Stimulated activated CD4-positive, alpha-beta T cell treated with anti-CD3 and anti-CD28 coated beads, Interleukin-12 subunit alpha, Interleukin-12 subunit beta, amount 100 ng/mL, for 24 hours (primary cell): Measurements from ENCODE around the gene ZNF275.
"Not testable (repeated sequence)": the region's sequence is repeated elsewhere in the genome, so short reads cannot be mapped to it uniquely, and the experiment has no call there.

ENCODE experiments used
- DNase-seq, 2 experiments: peaks; one replicate each; pipeline ENCODE4 v3.0.0-alpha.2; 2020; ENCODE audit warnings: low read depth in 2 of 2

Gene ZNF275

GRCh38 chrX:153319295-153320046 lies 14.5 kb upstream of the ZNF275 start:
- no peak for DNase-seq

GRCh38 chrX:153320047-153320443 lies 13.9 kb upstream of the ZNF275 start:
- DNase-seq: not testable (repeated sequence)

DNA sequence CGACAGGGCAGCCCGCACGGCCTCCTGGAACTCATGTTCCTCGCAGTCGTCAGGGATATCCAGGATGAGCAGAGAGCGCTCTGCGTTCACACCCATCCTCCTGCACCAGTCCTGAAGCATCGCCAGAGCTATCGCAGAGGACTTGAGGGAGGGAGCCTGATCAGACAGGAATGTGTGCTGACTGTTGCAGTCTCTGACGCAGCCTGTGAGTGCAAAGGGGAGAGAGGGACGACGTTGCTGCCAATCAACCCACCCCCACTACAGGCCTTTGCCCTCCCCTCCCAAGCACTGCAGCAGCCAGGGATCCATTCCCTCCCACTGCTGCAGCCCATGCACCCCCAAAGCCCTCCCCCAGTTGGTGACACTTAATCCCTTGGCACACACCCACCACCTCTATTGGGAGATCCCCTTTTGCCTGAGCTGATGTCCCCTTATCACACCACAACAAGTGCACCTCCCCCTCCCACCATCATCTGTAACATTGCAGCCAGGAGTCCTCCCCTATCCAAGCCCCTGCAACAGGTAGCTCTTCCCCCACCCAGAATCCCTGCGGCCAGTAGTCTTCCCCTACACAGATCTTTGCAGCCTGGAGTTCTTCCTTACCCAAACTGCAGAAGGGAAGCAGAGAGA lies 13.3 kb upstream of the ZNF275 start:
- DNase-seq: no peak

GRCh38 chrX:153321381-153322124 lies 12.4 kb upstream of the ZNF275 start, which contains the start of gene PNMA6F:
Gene PNMA6F, minus strand, starts transcription at chrX:153321767. Its CDS starts 1,093 bp downstream, at chrX:153320674.
- no peak for DNase-seq

DNA sequence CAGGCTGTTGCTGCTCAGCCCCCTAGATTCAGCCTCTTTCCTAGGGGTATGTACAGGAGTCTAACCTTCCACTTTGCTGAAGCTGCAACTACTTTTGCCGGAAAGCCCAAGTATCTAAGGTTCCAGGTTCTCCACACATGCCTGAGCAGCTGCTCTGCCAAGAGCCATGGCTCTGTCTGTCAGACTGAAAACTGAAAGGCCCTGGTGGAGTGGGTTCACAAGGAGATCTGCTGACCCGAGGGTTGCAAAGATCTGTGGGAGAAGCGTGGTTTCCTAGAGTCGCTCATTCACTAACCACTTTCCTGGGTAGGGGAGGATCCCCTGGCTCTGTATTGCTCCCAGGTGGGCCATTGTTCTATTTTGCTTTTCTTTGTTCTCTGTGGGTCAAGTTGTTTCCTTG lies 6.4 kb upstream of the ZNF275 start:
- DNase-seq: no peak

GRCh38 chrX:153333266-153333665 lies 687 bp upstream of the ZNF275 start:
- DNase-seq: no peak

GRCh38 chrX:153334654-153335295 lies 822 bp downstream of the ZNF275 start:
- no peak for DNase-seq

GRCh38 chrX:153336121-153336894 lies 2.4 kb downstream of the ZNF275 start:
- no peak for DNase-seq

- DNase-seq: no peak
Measured at GRCh38 chrX:153336988-153337387, 3.0 kb downstream of the ZNF275 start.

GRCh38 chrX:153338836-153339235 lies 4.9 kb downstream of the ZNF275 start:
- DNase-seq: no peak

DNA sequence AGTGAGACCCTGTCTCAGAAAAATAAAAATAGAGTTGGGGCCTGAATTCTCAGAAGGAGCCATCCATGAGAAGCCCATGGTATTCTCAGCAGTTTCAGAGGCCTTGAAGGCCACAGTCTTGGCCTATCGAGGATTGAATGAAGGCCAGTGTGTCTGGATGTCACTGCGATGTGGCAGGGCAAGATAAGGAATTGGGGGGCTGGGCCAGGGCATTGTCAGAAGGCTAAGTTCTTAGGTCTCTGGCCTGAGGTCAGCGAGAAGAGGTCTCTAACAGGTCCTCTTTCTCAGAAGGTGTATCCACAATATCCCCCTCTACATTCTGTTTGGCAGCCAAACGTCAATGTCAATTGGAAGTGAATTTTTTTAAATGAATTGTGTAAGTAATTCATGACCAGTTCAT lies 5.7 kb downstream of the ZNF275 start:
- no peak for DNase-seq

DNA sequence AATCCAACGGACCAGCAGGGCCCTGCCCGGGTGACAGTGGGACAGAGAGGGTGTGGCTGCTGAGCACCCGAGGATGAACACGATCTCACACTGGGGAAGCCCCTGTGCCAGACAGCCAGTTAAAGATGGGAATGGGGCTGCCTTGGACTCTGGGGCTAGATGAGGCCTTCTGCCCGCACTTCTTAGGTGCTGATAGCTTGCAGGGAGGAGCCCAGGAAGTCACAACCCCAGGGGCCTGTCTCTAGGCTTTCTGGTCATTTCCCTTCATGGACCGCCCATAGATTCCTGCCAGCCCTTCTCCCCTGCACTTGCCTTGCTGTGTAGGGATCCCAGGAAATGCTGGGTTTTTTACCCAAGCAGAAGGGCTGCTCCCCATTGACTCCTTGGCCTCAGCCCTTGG lies 6.2 kb downstream of the ZNF275 start:
- no peak for DNase-seq

- no peak for DNase-seq
Measured at GRCh38 chrX:153342762-153343558, 9.0 kb downstream of the ZNF275 start.

- no peak for DNase-seq
Measured at GRCh38 chrX:153343674-153344073, 9.7 kb downstream of the ZNF275 start.

DNA sequence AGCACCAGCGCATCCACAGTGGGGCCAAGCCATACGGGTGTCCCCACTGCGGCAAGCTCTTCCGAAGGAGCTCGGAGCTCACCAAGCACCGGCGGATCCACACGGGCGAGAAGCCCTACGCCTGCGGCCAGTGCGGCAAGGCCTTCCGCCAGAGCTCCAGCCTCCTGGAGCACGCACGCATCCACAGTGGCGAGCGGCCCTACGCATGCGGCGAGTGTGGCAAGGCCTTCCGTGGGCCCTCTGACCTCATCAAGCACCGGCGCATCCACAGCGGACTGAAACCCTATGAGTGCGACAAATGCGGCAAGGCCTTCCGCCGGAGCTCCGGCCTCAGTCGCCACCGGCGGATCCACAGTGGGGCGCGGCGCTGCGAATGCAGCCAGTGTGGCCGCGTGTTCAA lies 13.6 kb downstream of the ZNF275 start:
- no peak for DNase-seq

GRCh38 chrX:153348421-153348820 lies 14.5 kb downstream of the ZNF275 start:
- DNase-seq: no peak

- DNase-seq: no peak
Measured at GRCh38 chrX:153349952-153350351, 16.0 kb downstream of the ZNF275 start.

GRCh38 chrX:153351981-153352380 lies 18.0 kb downstream of the ZNF275 start:
- DNase-seq: no peak

DNA sequence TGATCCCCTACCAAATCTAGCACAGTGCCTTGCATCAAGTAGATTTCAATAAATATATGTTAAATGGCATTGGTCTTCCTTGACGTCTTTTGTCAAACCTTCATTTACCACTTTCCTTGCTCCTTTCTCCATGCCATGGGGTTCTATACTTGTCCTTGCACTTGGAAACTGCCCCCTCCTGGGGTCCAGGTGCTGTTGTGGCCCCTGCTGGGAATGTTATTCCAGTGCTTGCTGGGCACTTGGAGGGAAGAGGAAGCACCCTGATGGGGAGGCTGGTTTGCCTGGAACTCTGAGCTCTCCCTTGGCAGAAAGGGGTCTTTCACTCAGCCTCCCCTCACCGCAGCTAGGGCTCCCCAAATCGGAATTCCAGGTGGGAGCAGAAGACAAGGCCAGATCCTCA lies 18.9 kb downstream of the ZNF275 start:
- no peak for DNase-seq

DNA sequence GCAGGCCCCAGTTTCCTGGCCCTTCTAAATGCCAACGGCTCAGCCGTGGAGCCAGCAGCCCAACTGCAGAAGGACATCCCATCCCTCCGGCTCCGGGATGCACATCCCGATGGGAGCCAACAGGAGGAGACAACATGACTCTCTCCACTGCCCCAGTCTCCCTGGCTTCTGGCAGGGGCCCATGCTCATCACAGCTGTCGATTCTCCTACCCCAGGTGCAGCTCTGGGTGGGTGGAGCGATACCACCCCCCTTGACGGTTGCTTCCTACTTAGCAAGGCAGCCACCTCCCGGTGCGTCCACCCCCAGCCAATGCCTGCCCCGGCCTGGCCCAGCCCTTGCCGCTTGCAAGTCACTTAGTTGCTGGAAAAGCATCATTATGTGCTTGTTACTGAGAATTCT lies 19.5 kb downstream of the ZNF275 start:
- DNase-seq: no peak

DNA sequence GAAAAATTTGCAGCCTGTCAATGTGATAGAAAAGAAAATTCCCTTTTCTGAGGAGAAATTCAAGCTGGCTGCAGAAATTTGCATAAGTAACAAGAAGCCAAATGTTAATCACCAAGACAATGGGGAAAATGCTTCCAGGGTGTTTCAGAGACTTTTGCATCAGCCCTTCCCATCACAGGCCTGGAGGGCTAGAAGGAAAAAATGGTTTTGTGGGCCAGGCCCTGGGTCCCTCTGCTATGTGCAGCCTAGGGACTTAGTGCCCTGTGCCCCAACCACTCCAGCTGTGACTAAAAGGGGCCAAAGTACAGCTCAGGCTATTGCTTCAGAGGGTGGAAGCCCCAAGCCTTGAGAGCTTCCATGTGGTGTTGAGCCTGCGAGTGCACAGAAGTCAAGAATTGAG lies 23.9 kb downstream of the ZNF275 start:
- no peak for DNase-seq
